Measurements from ENCODE around the gene FMNL3. TPM values are rescaled to one million over a fixed set of nuclear protein-coding genes. Genes with fewer than 3 reads are reported as not detected.

Gene FMNL3
- total RNA-seq, 1 donor from 2014 or later = 19.8 TPM

GRCh38 chr12:49642370-49642802, 64.8 kb downstream of the FMNL3 start:
- intact Hi-C loops (cut with DNase I) = loop anchor here (10.0 kb wide), 1 partner anchor 192 kb away; no protein-coding TSS in a partner anchor
- DNase-seq (ENCODE audit: low spot score) = no peak

GRCh38 chr12:49641748-49642369, 65.3 kb downstream of the FMNL3 start:
- intact Hi-C loops (cut with DNase I) = loop anchor here (10.0 kb wide), 1 partner anchor 193 kb away; no protein-coding TSS in a partner anchor
- no peak for DNase-seq (ENCODE audit: low spot score)

- DNase-seq (ENCODE audit: low spot score) = peak; percentile 81
- intact Hi-C loops (cut with DNase I) = no loop called here
Measured at GRCh38 chr12:49636979-49637755, 70.0 kb downstream of the FMNL3 start.

- intact Hi-C loops (cut with DNase I) = no loop called here
- DNase-seq (ENCODE audit: low spot score) = peak; percentile 76
Measured at GRCh38 chr12:49636574-49636973, 70.6 kb downstream of the FMNL3 start.

- peak; percentile 35 for DNase-seq (ENCODE audit: low spot score)
- intact Hi-C loops (cut with DNase I) = no loop called here
Measured at GRCh38 chr12:49635656-49636055, 71.5 kb downstream of the FMNL3 start.

GRCh38 chr12:49635036-49635435, 72.2 kb downstream of the FMNL3 start:
- intact Hi-C loops (cut with DNase I) = no loop called here
- DNase-seq (ENCODE audit: low spot score) = peak; percentile 36

- peak; percentile 63 for DNase-seq (ENCODE audit: low spot score)
- intact Hi-C loops (cut with DNase I) = no loop called here
Measured at GRCh38 chr12:49633703-49634345, 73.4 kb downstream of the FMNL3 start.

- intact Hi-C loops (cut with DNase I) = no loop called here
- peak; percentile 69 for DNase-seq (ENCODE audit: low spot score)
Measured at GRCh38 chr12:49632986-49633702, 74.1 kb downstream of the FMNL3 start.

GRCh38 chr12:49632401-49632800, 74.8 kb downstream of the FMNL3 start:
- DNase-seq (ENCODE audit: low spot score) = peak; percentile 53
- intact Hi-C loops (cut with DNase I) = no loop called here

- intact Hi-C loops (cut with DNase I) = no loop called here
- peak; percentile 63 for DNase-seq (ENCODE audit: low spot score)
Measured at GRCh38 chr12:49631336-49631907, 75.8 kb downstream of the FMNL3 start.

- intact Hi-C loops (cut with DNase I) = no loop called here
- peak; percentile 10 for DNase-seq (ENCODE audit: low spot score)
Measured at GRCh38 chr12:49627752-49628360, 79.3 kb downstream of the FMNL3 start.

GRCh38 chr12:49626836-49627235, 80.4 kb downstream of the FMNL3 start:
- no peak for DNase-seq (ENCODE audit: low spot score)
- intact Hi-C loops (cut with DNase I) = no loop called here

GRCh38 chr12:49626169-49626835, 80.9 kb downstream of the FMNL3 start:
- intact Hi-C loops (cut with DNase I) = no loop called here
- DNase-seq (ENCODE audit: low spot score) = no peak

GRCh38 chr12:49624921-49625577, 82.2 kb downstream of the FMNL3 start:
- intact Hi-C loops (cut with DNase I) = no loop called here
- no peak for DNase-seq (ENCODE audit: low spot score)

- intact Hi-C loops (cut with DNase I) = loop anchor here (2.0 kb wide), 1 partner anchor 41 kb away; no protein-coding TSS in a partner anchor
- DNase-seq (ENCODE audit: low spot score) = peak; percentile 95
Measured at GRCh38 chr12:49623142-49623904, 83.9 kb downstream of the FMNL3 start, which contains the start of gene PRPF40B. PRPF40B (plus strand) TSS chr12:49623561; CDS start chr12:49623591, 30 bp downstream.

- intact Hi-C loops (cut with DNase I) = loop anchor here (2.0 kb wide), 1 partner anchor 40 kb away; no protein-coding TSS in a partner anchor
- peak; percentile 76 for DNase-seq (ENCODE audit: low spot score)
Measured at GRCh38 chr12:49622501-49623141, 84.6 kb downstream of the FMNL3 start.

All from cardiac septum (tissue), 1 donor.